DND-41 (cell line): ENCODE data around the gene PMP22.

Experiments
- CTCF ChIP-seq: IDR thresholded peaks from 2 replicates; pipeline ENCODE4 v1.5.1; 2012; ENCODE audit warnings: borderline replicate concordance, low read length, moderate library complexity, mild to moderate bottlenecking; ENCODE audit not compliant: poor library complexity, severe bottlenecking; ENCODE audit errors: extremely low read depth
- EZH2 ChIP-seq: IDR thresholded peaks from 3 replicates; pipeline ENCODE4 v1.6.1; 2012; ENCODE audit warnings: borderline replicate concordance, low read depth, mild to moderate bottlenecking, moderate library complexity, low read length, inconsistent platforms; ENCODE audit not compliant: severe bottlenecking

DNA sequence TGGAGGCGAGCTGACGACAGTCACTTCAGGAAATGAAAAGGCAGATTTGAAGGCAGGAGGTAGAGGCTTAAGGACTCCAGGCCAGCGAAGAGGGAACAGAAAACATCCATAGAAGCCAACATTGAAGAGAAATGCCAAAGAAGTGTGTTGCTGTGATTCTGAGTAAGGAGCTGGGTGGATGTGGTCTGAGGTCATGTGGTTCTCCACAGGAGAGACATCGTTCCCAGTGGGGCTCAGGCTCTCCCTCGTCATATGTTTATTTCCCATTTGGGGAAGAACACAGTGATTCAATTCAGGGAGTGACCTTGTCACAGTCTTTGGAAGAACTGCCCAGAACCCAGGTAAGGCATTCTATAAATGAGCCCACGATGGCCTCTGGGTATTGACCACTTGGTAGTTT lies 6.6 kb upstream of the PMP22 start:
- TF ChIP-seq CTCF: no peak
- no peak for TF ChIP-seq EZH2
